ENCODE measurements around the gene MUC5AC. TPM values are rescaled to one million over a fixed set of nuclear protein-coding genes. Genes with fewer than 3 reads are reported as not detected.

Gene MUC5AC
- total RNA-seq, 2 experiments from 2014 or later: not detected

DNA sequence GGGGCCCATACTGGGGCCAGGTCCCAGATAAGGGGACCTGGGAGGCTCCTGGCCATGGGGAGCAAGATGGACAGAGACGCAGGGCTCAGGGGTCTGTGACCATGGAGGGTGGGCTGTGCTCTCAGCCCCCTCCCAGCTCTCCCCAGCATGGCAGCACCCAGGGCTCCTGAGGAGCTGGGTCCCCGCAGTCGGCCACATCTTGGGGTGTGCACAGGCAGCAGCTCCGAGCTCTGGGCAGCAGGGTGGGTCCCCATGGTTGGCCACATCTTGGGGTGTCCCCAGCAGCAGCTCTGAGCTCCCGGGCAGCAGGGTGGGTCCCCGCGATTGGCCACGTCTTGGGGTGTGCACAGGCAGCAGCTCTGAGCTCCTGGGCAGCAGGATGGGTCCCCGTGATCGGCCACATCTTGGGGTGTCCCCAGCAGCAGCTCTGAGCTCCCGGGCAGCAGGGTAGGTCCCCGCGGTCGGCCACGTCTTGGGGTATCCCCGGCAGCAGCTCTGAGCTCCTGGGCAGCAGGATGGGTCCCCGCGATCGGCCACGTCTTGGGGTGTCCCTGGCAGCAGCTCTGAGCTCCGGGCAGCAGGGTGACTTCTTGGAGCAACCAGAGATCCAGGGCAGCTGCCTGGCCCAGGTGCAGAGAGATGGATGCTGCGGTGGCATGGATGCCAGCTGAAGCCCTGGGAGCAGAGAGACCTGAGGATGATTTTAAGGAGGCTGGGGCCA, 46.8 kb downstream of the MUC5AC start:
- H3K4me1 Mint-ChIP-seq (ENCODE audit: low read depth): no peaks in the 10 kb centered on the region
- H3K36me3 Mint-ChIP-seq (ENCODE audit: low read depth): no peaks in the 10 kb centered on the region
- POLR2A ChIA-PET: no interaction called here
- H3K27me3 Mint-ChIP-seq: no peaks in the 10 kb centered on the region
- intact Hi-C loops (cut with micrococcal nuclease): loop anchor here (10.0 kb wide), 1 partner anchor 310 kb away; no protein-coding TSS in a partner anchor
- ATAC-seq (no peak), DNase-seq (no peak)
- H3K9me3 Mint-ChIP-seq: no peaks in the 10 kb centered on the region
- H3K27ac Mint-ChIP-seq: no peak overlapping the region
- no peak for TF ChIP-seq CTCF (IDR thresholded peaks at IDR 0.05)
- CTCF ChIA-PET: interaction anchor here (0.9 to 1.9 kb wide), 4 partner anchors 106 to 370 kb away, joined by 3 to 6 read pairs (median 3); no protein-coding TSS in a partner anchor
- no peak overlapping the region for H3K4me3 Mint-ChIP-seq

DNA sequence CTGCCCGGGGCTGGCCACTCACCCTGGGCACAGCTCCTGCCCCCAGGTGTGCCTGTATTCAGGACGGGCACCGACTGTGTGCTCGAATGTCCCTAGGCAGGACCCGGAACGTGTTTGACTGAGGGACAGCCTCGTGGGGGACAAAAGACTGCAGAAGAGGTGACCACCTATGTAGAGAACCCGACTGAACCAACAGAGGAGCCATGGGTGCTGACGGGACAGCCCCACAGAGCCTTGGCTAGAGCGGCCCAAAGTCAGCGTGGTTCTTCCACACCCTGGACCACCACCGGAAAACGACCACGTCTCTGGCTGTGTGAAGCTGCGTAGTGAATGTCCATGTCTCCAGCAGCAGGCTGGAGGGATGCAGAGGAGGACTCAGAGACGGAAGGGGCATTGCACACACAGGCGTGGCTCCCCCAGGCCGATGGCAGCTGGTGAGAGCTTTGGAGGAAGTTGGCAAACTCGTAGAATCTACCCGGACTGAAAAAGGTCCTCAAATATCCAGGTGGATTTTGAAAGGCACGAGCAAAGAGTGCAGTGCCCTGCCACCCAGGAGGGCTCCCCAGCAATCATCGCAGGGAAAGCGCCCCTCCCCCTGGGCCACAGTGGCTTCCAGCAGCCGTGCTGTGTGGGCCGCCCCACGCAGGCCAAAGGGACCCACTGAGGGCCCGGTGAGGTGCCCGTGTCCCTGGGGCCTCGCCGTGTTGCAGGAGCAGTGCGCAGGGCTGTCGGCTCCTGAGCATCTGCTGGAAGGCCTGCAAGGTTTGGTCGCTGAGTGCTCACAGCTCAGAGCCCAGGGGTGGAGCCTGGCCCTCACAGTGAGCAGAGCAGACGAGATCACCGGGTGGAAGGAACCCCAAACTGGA, 47.6 kb downstream of the MUC5AC start:
- Mint-ChIP-seq H3K27ac (no peak overlapping the region), H3K36me3 (ENCODE audit: low read depth) (no peaks in the 10 kb centered on the region), H3K9me3 (peaks cover 2% of the 10 kb centered on the region), H3K4me3 (no peak overlapping the region), H3K27me3 (no peaks in the 10 kb centered on the region), H3K4me1 (ENCODE audit: low read depth) (no peaks in the 10 kb centered on the region)
- DNase-seq (no peak), ATAC-seq (no peak)
- TF ChIP-seq CTCF (IDR thresholded peaks at IDR 0.05): no peak
- ChIA-PET POLR2A (no interaction called here), CTCF (interaction anchor here (0.9 to 1.9 kb wide), 3 partner anchors 105 to 370 kb away, joined by 3 to 6 read pairs (median 3); no protein-coding TSS in a partner anchor)
- intact Hi-C loops (cut with micrococcal nuclease): loop anchor here (10.0 kb wide), 1 partner anchor 309 kb away; no protein-coding TSS in a partner anchor

DNA sequence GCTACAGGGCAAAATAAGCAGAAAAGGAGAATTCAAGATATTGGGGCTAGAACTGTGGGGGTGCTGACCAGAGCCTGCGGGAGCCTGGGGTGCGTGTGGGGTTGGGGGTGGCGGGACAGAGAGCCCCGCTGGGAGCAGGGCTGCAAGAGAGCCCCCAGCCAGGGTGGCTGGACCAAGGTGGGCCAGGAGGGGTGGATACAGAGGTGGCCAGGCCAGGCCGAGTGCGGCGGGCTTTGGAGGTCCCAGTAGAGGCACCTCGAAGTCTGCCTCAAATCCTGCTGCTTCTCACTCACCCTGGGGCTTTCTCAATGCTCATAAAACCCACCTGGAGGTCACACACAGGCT, 48.2 kb downstream of the MUC5AC start:
- Mint-ChIP-seq H3K27me3 (no peaks in the 10 kb centered on the region), H3K36me3 (ENCODE audit: low read depth) (no peaks in the 10 kb centered on the region), H3K4me3 (no peak overlapping the region), H3K9me3 (peaks cover 6% of the 10 kb centered on the region), H3K4me1 (ENCODE audit: low read depth) (no peaks in the 10 kb centered on the region), H3K27ac (no peak overlapping the region)
- TF ChIP-seq CTCF (IDR thresholded peaks at IDR 0.05): no peak
- ATAC-seq (no peak), DNase-seq (no peak)
- POLR2A ChIA-PET: no interaction called here
- intact Hi-C loops (cut with micrococcal nuclease): loop anchor here (10.0 kb wide), 1 partner anchor 309 kb away; no protein-coding TSS in a partner anchor
- CTCF ChIA-PET: no interaction called here

GRCh38 chr11:1206391-1207271, 48.9 kb downstream of the MUC5AC start:
- DNase-seq: no peak
- Mint-ChIP-seq H3K4me3 (no peak overlapping the region), H3K4me1 (ENCODE audit: low read depth) (no peaks in the 10 kb centered on the region), H3K27me3 (peaks cover 5% of the 10 kb centered on the region), H3K27ac (no peak overlapping the region), H3K36me3 (ENCODE audit: low read depth) (no peaks in the 10 kb centered on the region), H3K9me3 (peaks cover 12% of the 10 kb centered on the region)
- CTCF ChIA-PET: no interaction called here
- intact Hi-C loops (cut with micrococcal nuclease): loop anchor here (10.0 kb wide), 1 partner anchor 308 kb away; no protein-coding TSS in a partner anchor
- TF ChIP-seq CTCF (IDR thresholded peaks at IDR 0.05): no peak
- no peak for ATAC-seq
- POLR2A ChIA-PET: no interaction called here

Data from activated CD8-positive, alpha-beta T cell treated with anti-CD3 and anti-CD28 coated beads for 36 hours (primary cell).